H1 (cell line): ENCODE results near the gene ITPKB. TPM values are rescaled to one million over a fixed set of nuclear protein-coding genes. Genes with fewer than 3 reads are reported as not detected.

ENCODE experiments used
- ASH2L ChIP-seq: fragments of 200-600, 300-600 bp; sonication (generic); IDR thresholded peaks from one replicate; pipeline ENCODE4 v1.7.1; 2017; ENCODE audit warnings: low read length
- MAFK ChIP-seq: IDR thresholded peaks from 2 replicates; pipeline ENCODE4 v1.6.1; 2012; ENCODE audit warnings: low read depth, mild to moderate bottlenecking, improper control_type of control experiment, low read length
- polyA plus RNA-seq, 7 experiments: library from polyadenylated mRNA; depleted of rRNA in 3 of 7; stranded (reverse) in 5 of 7; unstranded in 2 of 7; fragments of >200 nt in 5 of 7; fragments of 200-250 nt in 2 of 7; gene quantifications; 1 replicate in 5 of 7; 2 replicates in 1 of 7; 4 replicates in 1 of 7; pipeline versions ENCODE4 v1.2.1 to v1.2.3, GENCODE V29; 2011 to 2013; ENCODE audit warnings: missing spikeins in 2 of 7, mixed read lengths in 2 of 7
- total RNA-seq: library from RNA; stranded (reverse); fragmentation: NEBNext Ultra II Directional; extraction: Animal tissue kit (Norgen Biotek cat#: 25700); gene quantifications from 2 replicates; pipeline ENCODE4 v1.2.1, GENCODE V29; 2021

The ITPKB gene
- total and polyA plus RNA-seq, 2 of the 8 experiments (the other 6 are each of a cell fraction or from before 2014, with no cell fraction given), result 1.7 to 4.8 TPM

- TF ChIP-seq ASH2L, result no peak
- TF ChIP-seq MAFK, result no peak
These were observed 67.8 kb downstream of the ITPKB start (continued) for GRCh38 chr1:226671277-226671676.
